Activated CD4-positive, alpha-beta T cell treated with anti-CD3 and anti-CD28 coated beads for 1 hour (primary cell): ENCODE measurements around the gene SYNGR2.
"Not testable (repeated sequence)": the region's sequence is repeated elsewhere in the genome, so short reads cannot be mapped to it uniquely, and the experiment has no call there.

Experiments used
- DNase-seq: peaks from one replicate; pipeline ENCODE4 v3.0.0-alpha.2; 2020

Gene SYNGR2

GRCh38 chr17:78144147-78144719, 24.1 kb upstream of the SYNGR2 start:
- no peak for DNase-seq

GRCh38 chr17:78144736-78145641, 23.4 kb upstream of the SYNGR2 start:
- no peak for DNase-seq

- DNase-seq, result no peak
Observed at GRCh38 chr17:78146471-78146869, 21.9 kb upstream of the SYNGR2 start.

- no peak for DNase-seq
Observed at GRCh38 chr17:78146881-78147280, 21.5 kb upstream of the SYNGR2 start.

GRCh38 chr17:78147315-78147998, 20.9 kb upstream of the SYNGR2 start:
- DNase-seq, result no peak

- no peak for DNase-seq
Observed at GRCh38 chr17:78148286-78149016, 19.9 kb upstream of the SYNGR2 start.

GRCh38 chr17:78151514-78152008, 16.8 kb upstream of the SYNGR2 start:
- DNase-seq, result no peak

GRCh38 chr17:78154903-78155811, 13.2 kb upstream of the SYNGR2 start:
- DNase-seq, result no peak

GRCh38 chr17:78159575-78160158, 8.7 kb upstream of the SYNGR2 start:
- no peak for DNase-seq

GRCh38 chr17:78163881-78164747, 4.3 kb upstream of the SYNGR2 start:
- DNase-seq, result no peak

- no peak for DNase-seq
Observed at GRCh38 chr17:78164748-78165607, 3.4 kb upstream of the SYNGR2 start.

- no peak for DNase-seq
Observed at GRCh38 chr17:78166416-78166815, 2.0 kb upstream of the SYNGR2 start.

- DNase-seq, result peak; percentile 32
Observed at GRCh38 chr17:78168903-78169793, 767 bp downstream of the SYNGR2 start.

GRCh38 chr17:78170692-78171590, 2.6 kb downstream of the SYNGR2 start:
- no peak for DNase-seq

GRCh38 chr17:78171591-78172248, 3.3 kb downstream of the SYNGR2 start:
- not testable (repeated sequence) for DNase-seq

GRCh38 chr17:78172249-78173051, 4.1 kb downstream of the SYNGR2 start:
- no peak for DNase-seq
